Breast epithelium (tissue), 4 donors: ENCODE data around the gene PIP5KL1. TPM values are rescaled to one million over a fixed set of nuclear protein-coding genes. Genes with fewer than 3 reads are reported as not detected.

Source experiments
- DNase-seq, 2 donors: peaks; one replicate each; pipeline ENCODE4 v3.0.0-alpha.2; 2019; ENCODE audit warnings: low spot score in 2 of 2
- H3K27ac ChIP-seq, 2 donors: fragments of 200-600 bp; sonication (generic) in 1 of 2; one replicate each; pipeline ENCODE4 v1.5.1; 2016 to 2019; ENCODE audit warnings: mild to moderate bottlenecking in 1 of 2
- H3K27me3 ChIP-seq, 2 donors: fragments of 200-600 bp; sonication (generic) in 1 of 2; one replicate each; pipeline versions ENCODE4 v1.5.1 to v1.6.0; 2017 to 2019; ENCODE audit warnings: control low read depth in 1 of 2, mild to moderate bottlenecking in 1 of 2
- H3K36me3 ChIP-seq: fragments of 200-600 bp; one replicate; pipeline ENCODE4 v1.5.1; 2019
- H3K4me1 ChIP-seq, 2 donors: fragments of 200-600 bp; sonication (generic); one replicate each; pipeline ENCODE4 v1.5.1; 2016 to 2019; ENCODE audit warnings: control low read depth in 1 of 2
- H3K4me3 ChIP-seq, 3 donors: fragments of 200-600 bp; sonication (generic); 1 replicate in 2 of 3; 2 replicates in 1 of 3; pipeline ENCODE4 v1.5.1; 2016 to 2019; ENCODE audit warnings: mild to moderate bottlenecking in 3 of 3, moderate library complexity in 2 of 3
- H3K9me3 ChIP-seq, 2 donors: fragments of 200-600 bp; sonication (generic) in 1 of 2; one replicate each; pipeline ENCODE4 v1.5.1; 2016 to 2019; ENCODE audit warnings: control low read depth in 1 of 2
- POLR2A ChIP-seq: fragments of 450-650 bp; IDR thresholded peaks from one replicate; pipeline ENCODE4 v1.6.1; 2016; ENCODE audit warnings: antibody characterized with exemption, mild to moderate bottlenecking, moderate library complexity
- POLR2AphosphoS5 ChIP-seq, 3 donors: sonication (generic); formaldehyde crosslinking; IDR thresholded peaks; one replicate each; pipeline ENCODE4 v1.6.1; 2017; ENCODE audit warnings: antibody characterized with exemption in 3 of 3
- intact Hi-C: fragments of 100-400 bp; cut with DNase I; formaldehyde crosslinking; loops from one replicate; pipeline ENCODE4 v1.15.1; 2023; ENCODE audit warnings: low total_unique reads
- total RNA-seq, 3 donors: library from RNA; depleted of rRNA; stranded (reverse); fragments of >200 nt; gene quantifications; one replicate each; pipeline ENCODE4 v1.1.0, GENCODE V29; 2016
- TF ChIP-seq, protein P1 (sequence below), 3 donors: fragments of 450-650 bp; IDR thresholded peaks; one replicate each; pipeline ENCODE4 v1.5.1; 2016 to 2017; ENCODE audit warnings: antibody characterized with exemption in 3 of 3, mild to moderate bottlenecking in 3 of 3, moderate library complexity in 3 of 3

The PIP5KL1 gene
- total RNA-seq, 3 donors from 2014 or later: 2.2 to 10.1 (median 5.2) TPM

GRCh38 chr9:127923771-127924170 lies 6.8 kb downstream of the PIP5KL1 start:
- no peak overlapping the region for H3K27ac ChIP-seq
- no peaks in the 10 kb centered on the region for H3K36me3 ChIP-seq
- H3K27me3 ChIP-seq: no peaks in the 10 kb centered on the region
- TF ChIP-seq POLR2AphosphoS5 (IDR thresholded peaks at IDR 0.05) (no peak), POLR2A (no peak)
- TF ChIP-seq, protein P1, sequence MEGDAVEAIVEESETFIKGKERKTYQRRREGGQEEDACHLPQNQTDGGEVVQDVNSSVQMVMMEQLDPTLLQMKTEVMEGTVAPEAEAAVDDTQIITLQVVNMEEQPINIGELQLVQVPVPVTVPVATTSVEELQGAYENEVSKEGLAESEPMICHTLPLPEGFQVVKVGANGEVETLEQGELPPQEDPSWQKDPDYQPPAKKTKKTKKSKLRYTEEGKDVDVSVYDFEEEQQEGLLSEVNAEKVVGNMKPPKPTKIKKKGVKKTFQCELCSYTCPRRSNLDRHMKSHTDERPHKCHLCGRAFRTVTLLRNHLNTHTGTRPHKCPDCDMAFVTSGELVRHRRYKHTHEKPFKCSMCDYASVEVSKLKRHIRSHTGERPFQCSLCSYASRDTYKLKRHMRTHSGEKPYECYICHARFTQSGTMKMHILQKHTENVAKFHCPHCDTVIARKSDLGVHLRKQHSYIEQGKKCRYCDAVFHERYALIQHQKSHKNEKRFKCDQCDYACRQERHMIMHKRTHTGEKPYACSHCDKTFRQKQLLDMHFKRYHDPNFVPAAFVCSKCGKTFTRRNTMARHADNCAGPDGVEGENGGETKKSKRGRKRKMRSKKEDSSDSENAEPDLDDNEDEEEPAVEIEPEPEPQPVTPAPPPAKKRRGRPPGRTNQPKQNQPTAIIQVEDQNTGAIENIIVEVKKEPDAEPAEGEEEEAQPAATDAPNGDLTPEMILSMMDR (IDR thresholded peaks at IDR 0.05): no peak
- H3K9me3 ChIP-seq: no peaks in the 10 kb centered on the region
- intact Hi-C loops: loop anchor here (5.0 kb wide), 1 partner anchor 56 kb away; no protein-coding TSS in a partner anchor
- no peak for DNase-seq
- H3K4me3 ChIP-seq: no peak overlapping the region
- peaks cover 5 to 6% of the 10 kb centered on the region in 2 donors for H3K4me1 ChIP-seq

DNA sequence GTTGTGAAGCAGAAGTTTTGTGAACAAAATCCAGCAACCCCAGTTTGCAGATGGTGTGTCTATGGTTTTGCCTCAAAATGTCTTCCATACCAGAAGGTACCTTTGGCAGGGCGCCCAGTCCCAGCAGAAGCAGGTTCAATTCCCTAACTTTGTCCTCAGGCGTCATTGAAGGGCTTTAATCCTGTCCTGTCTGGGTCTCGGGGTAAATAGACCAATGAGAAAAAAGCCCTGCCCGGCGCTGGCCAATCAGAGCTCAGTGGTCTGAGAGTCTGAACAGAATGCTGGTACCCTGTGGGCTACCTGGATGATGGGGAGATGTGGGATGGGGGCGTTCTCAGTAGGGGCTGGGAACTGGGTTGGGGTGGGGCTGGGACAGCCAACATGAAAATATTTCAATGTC lies 7.5 kb downstream of the PIP5KL1 start:
- no peak overlapping the region for H3K27ac ChIP-seq
- intact Hi-C loops: loop anchor here (5.0 kb wide), 1 partner anchor 56 kb away; no protein-coding TSS in a partner anchor
- no peaks in the 10 kb centered on the region for H3K36me3 ChIP-seq
- no peak for DNase-seq
- TF ChIP-seq POLR2A (no peak), POLR2AphosphoS5 (IDR thresholded peaks at IDR 0.05) (no peak)
- TF ChIP-seq, protein P1 (IDR thresholded peaks at IDR 0.05): no peak
- no peaks in the 10 kb centered on the region for H3K27me3 ChIP-seq
- H3K4me3 ChIP-seq: no peak overlapping the region
- H3K9me3 ChIP-seq: no peaks in the 10 kb centered on the region
- peaks cover 6 to 8% of the 10 kb centered on the region in 2 donors for H3K4me1 ChIP-seq

- Histone ChIP-seq H3K4me1 (peaks cover 6 to 8% of the 10 kb centered on the region in 2 donors), H3K27me3 (no peaks in the 10 kb centered on the region), H3K9me3 (no peaks in the 10 kb centered on the region), H3K27ac (peak overlapping the region in 1 of 2 donors; percentile 21), H3K36me3 (no peaks in the 10 kb centered on the region), H3K4me3 (peak overlapping the region; percentile 7 to 57 (median 29))
- TF ChIP-seq, protein P1 (IDR thresholded peaks at IDR 0.05): peak; percentile 73 to 97 (median 95)
- TF ChIP-seq POLR2AphosphoS5 (IDR thresholded peaks at IDR 0.05) (peak; percentile 37 to 66 (median 58)), POLR2A (no peak)
- DNase-seq: peak in 1 of 2 donors; percentile 79
- intact Hi-C loops: loop anchor here (5.0 kb wide), 1 partner anchor 54 kb away; no protein-coding TSS in a partner anchor
Measured at GRCh38 chr9:127921557-127922120, 8.9 kb downstream of the PIP5KL1 start.

- Histone ChIP-seq H3K9me3 (no peaks in the 10 kb centered on the region), H3K27ac (no peak overlapping the region), H3K27me3 (no peaks in the 10 kb centered on the region), H3K4me1 (peaks cover 6 to 8% of the 10 kb centered on the region in 2 donors), H3K36me3 (no peaks in the 10 kb centered on the region), H3K4me3 (no peak overlapping the region)
- intact Hi-C loops: loop anchor here (5.0 kb wide), 1 partner anchor 53 kb away; no protein-coding TSS in a partner anchor
- TF ChIP-seq POLR2A (no peak), POLR2AphosphoS5 (IDR thresholded peaks at IDR 0.05) (no peak)
- TF ChIP-seq, protein P1 (IDR thresholded peaks at IDR 0.05): no peak
- no peak for DNase-seq
Measured at GRCh38 chr9:127920794-127921193, 9.8 kb downstream of the PIP5KL1 start.

GRCh38 chr9:127919253-127919815 lies 11.2 kb downstream of the PIP5KL1 start:
- H3K27ac ChIP-seq: peak overlapping the region; percentile 68 to 84
- no peaks in the 10 kb centered on the region for H3K36me3 ChIP-seq
- TF ChIP-seq POLR2AphosphoS5 (IDR thresholded peaks at IDR 0.05): peak; percentile 52 to 99 (median 88)
- TF ChIP-seq, protein P1 (IDR thresholded peaks at IDR 0.05): no peak
- no peak for TF ChIP-seq POLR2A
- no peaks in the 10 kb centered on the region for H3K27me3 ChIP-seq
- DNase-seq: peak; percentile 84 to 88
- H3K4me1 ChIP-seq: peaks cover 6 to 8% of the 10 kb centered on the region in 2 donors
- H3K9me3 ChIP-seq: no peaks in the 10 kb centered on the region
- no peak overlapping the region for H3K4me3 ChIP-seq
- intact Hi-C loops: no loop called here
